Activated naive CD8-positive, alpha-beta T cell (primary cell): ENCODE measurements around the gene TOP1.
"Not testable (repeated sequence)": the region's sequence is repeated elsewhere in the genome, so short reads cannot be mapped to it uniquely, and the experiment has no call there.

Experiments used
- H3K27ac Mint-ChIP-seq: one replicate; pipeline ENCODE4 v1.8.0; 2021; ENCODE audit warnings: mixed read lengths
- H3K27me3 Mint-ChIP-seq: one replicate; pipeline ENCODE4 v1.8.0; 2021; ENCODE audit warnings: mixed read lengths
- H3K36me3 Mint-ChIP-seq: one replicate; pipeline ENCODE4 v1.8.0; 2021; ENCODE audit warnings: mixed read lengths
- H3K4me1 Mint-ChIP-seq: one replicate; pipeline ENCODE4 v1.8.0; 2021; ENCODE audit warnings: low read depth, mixed read lengths
- H3K4me3 Mint-ChIP-seq: one replicate; pipeline ENCODE4 v1.8.0; 2021; ENCODE audit warnings: mild to moderate bottlenecking, mixed read lengths
- H3K9me3 Mint-ChIP-seq: one replicate; pipeline ENCODE4 v1.8.0; 2021; ENCODE audit warnings: low read depth, mixed read lengths

TOP1 gene

GRCh38 chr20:40997116-40997515, 31.5 kb upstream of the TOP1 start:
- no peaks in the 10 kb centered on the region for H3K27me3 Mint-ChIP-seq
- H3K27ac Mint-ChIP-seq, result no peak overlapping the region
- H3K4me1 Mint-ChIP-seq, result peaks cover 3% of the 10 kb centered on the region
- H3K4me3 Mint-ChIP-seq, result no peak overlapping the region
- no peaks in the 10 kb centered on the region for H3K9me3 Mint-ChIP-seq
- no peaks in the 10 kb centered on the region for H3K36me3 Mint-ChIP-seq

GRCh38 chr20:40999841-41000240, 28.8 kb upstream of the TOP1 start:
- Mint-ChIP-seq H3K4me3 (no peak overlapping the region), H3K4me1 (peaks cover 18% of the 10 kb centered on the region), H3K27ac (no peak overlapping the region), H3K36me3 (no peaks in the 10 kb centered on the region), H3K27me3 (no peaks in the 10 kb centered on the region), H3K9me3 (no peaks in the 10 kb centered on the region)

- no peak overlapping the region for H3K4me3 Mint-ChIP-seq
- no peaks in the 10 kb centered on the region for H3K27me3 Mint-ChIP-seq
- H3K4me1 Mint-ChIP-seq, result peaks cover 18% of the 10 kb centered on the region
- H3K36me3 Mint-ChIP-seq, result no peaks in the 10 kb centered on the region
- H3K9me3 Mint-ChIP-seq, result no peaks in the 10 kb centered on the region
- no peak overlapping the region for H3K27ac Mint-ChIP-seq
Measured at GRCh38 chr20:41000628-41001027, 28.0 kb upstream of the TOP1 start.

- H3K27me3 Mint-ChIP-seq, result no peaks in the 10 kb centered on the region
- no peak overlapping the region for H3K4me3 Mint-ChIP-seq
- H3K9me3 Mint-ChIP-seq, result no peaks in the 10 kb centered on the region
- H3K27ac Mint-ChIP-seq, result no peak overlapping the region
- peaks cover 18% of the 10 kb centered on the region for H3K4me1 Mint-ChIP-seq
- H3K36me3 Mint-ChIP-seq, result no peaks in the 10 kb centered on the region
Measured at GRCh38 chr20:41001497-41001896, 27.1 kb upstream of the TOP1 start.

GRCh38 chr20:41002842-41003142, 25.8 kb upstream of the TOP1 start:
- Mint-ChIP-seq H3K9me3 (no peaks in the 10 kb centered on the region), H3K36me3 (no peaks in the 10 kb centered on the region), H3K4me1 (peaks cover 21% of the 10 kb centered on the region), H3K27me3 (no peaks in the 10 kb centered on the region), H3K4me3 (peak overlapping the region; percentile 69), H3K27ac (peak overlapping the region; percentile 94)

GRCh38 chr20:41003143-41003935, 25.3 kb upstream of the TOP1 start:
- Mint-ChIP-seq H3K4me3 (peak overlapping the region; percentile 69), H3K4me1 (peaks cover 26% of the 10 kb centered on the region), H3K27ac (peak overlapping the region; percentile 94), H3K27me3 (no peaks in the 10 kb centered on the region), H3K36me3 (no peaks in the 10 kb centered on the region), H3K9me3 (no peaks in the 10 kb centered on the region)

- peaks cover 29% of the 10 kb centered on the region for H3K4me1 Mint-ChIP-seq
- H3K9me3 Mint-ChIP-seq, H3K36me3 Mint-ChIP-seq, H3K27me3 Mint-ChIP-seq: not testable (repeated sequence)
- peak overlapping the region; percentile 30 for H3K4me3 Mint-ChIP-seq
- peak overlapping the region; percentile 94 for H3K27ac Mint-ChIP-seq
Measured at GRCh38 chr20:41003936-41004294, 24.7 kb upstream of the TOP1 start.

- Mint-ChIP-seq H3K36me3 (no peaks in the 10 kb centered on the region), H3K27ac (no peak overlapping the region), H3K4me1 (peaks cover 29% of the 10 kb centered on the region), H3K27me3 (no peaks in the 10 kb centered on the region), H3K4me3 (no peak overlapping the region), H3K9me3 (no peaks in the 10 kb centered on the region)
Measured at GRCh38 chr20:41004531-41005360, 23.9 kb upstream of the TOP1 start.

- no peaks in the 10 kb centered on the region for H3K27me3 Mint-ChIP-seq
- no peak overlapping the region for H3K4me3 Mint-ChIP-seq
- H3K36me3 Mint-ChIP-seq, result no peaks in the 10 kb centered on the region
- no peaks in the 10 kb centered on the region for H3K9me3 Mint-ChIP-seq
- no peak overlapping the region for H3K27ac Mint-ChIP-seq
- H3K4me1 Mint-ChIP-seq, result peaks cover 29% of the 10 kb centered on the region
Measured at GRCh38 chr20:41005361-41005729, 23.3 kb upstream of the TOP1 start.

GRCh38 chr20:41006126-41006935, 22.3 kb upstream of the TOP1 start:
- H3K36me3 Mint-ChIP-seq, result no peaks in the 10 kb centered on the region
- peaks cover 29% of the 10 kb centered on the region for H3K4me1 Mint-ChIP-seq
- no peak overlapping the region for H3K27ac Mint-ChIP-seq
- no peaks in the 10 kb centered on the region for H3K27me3 Mint-ChIP-seq
- no peaks in the 10 kb centered on the region for H3K9me3 Mint-ChIP-seq
- no peak overlapping the region for H3K4me3 Mint-ChIP-seq

- Mint-ChIP-seq H3K4me3 (no peak overlapping the region), H3K27ac (no peak overlapping the region), H3K36me3 (no peaks in the 10 kb centered on the region), H3K9me3 (no peaks in the 10 kb centered on the region), H3K27me3 (no peaks in the 10 kb centered on the region), H3K4me1 (peaks cover 36% of the 10 kb centered on the region)
Measured at GRCh38 chr20:41006936-41007474, 21.6 kb upstream of the TOP1 start.

GRCh38 chr20:41007481-41007880, 21.1 kb upstream of the TOP1 start:
- H3K27me3 Mint-ChIP-seq, result no peaks in the 10 kb centered on the region
- H3K27ac Mint-ChIP-seq, result no peak overlapping the region
- H3K4me3 Mint-ChIP-seq, result no peak overlapping the region
- no peaks in the 10 kb centered on the region for H3K36me3 Mint-ChIP-seq
- no peaks in the 10 kb centered on the region for H3K9me3 Mint-ChIP-seq
- peaks cover 40% of the 10 kb centered on the region for H3K4me1 Mint-ChIP-seq

GRCh38 chr20:41009946-41010345, 18.7 kb upstream of the TOP1 start:
- peaks cover 29% of the 10 kb centered on the region for H3K4me1 Mint-ChIP-seq
- no peaks in the 10 kb centered on the region for H3K9me3 Mint-ChIP-seq

GRCh38 chr20:41011551-41012067, 17.0 kb upstream of the TOP1 start:
- H3K27ac Mint-ChIP-seq, result no peak overlapping the region
- no peaks in the 10 kb centered on the region for H3K36me3 Mint-ChIP-seq
- H3K27me3 Mint-ChIP-seq, result no peaks in the 10 kb centered on the region
- no peaks in the 10 kb centered on the region for H3K9me3 Mint-ChIP-seq
- H3K4me1 Mint-ChIP-seq, result peaks cover 29% of the 10 kb centered on the region
- H3K4me3 Mint-ChIP-seq, result no peak overlapping the region

More at GRCh38 chr20:41009946-41010345, 18.7 kb upstream of the TOP1 start:
- Mint-ChIP-seq H3K27ac (no peak overlapping the region), H3K4me3 (no peak overlapping the region), H3K27me3 (no peaks in the 10 kb centered on the region), H3K36me3 (no peaks in the 10 kb centered on the region)
